ENCODE data around the gene GJE1. TPM values are rescaled to one million over a fixed set of nuclear protein-coding genes. Genes with fewer than 3 reads are reported as not detected.

Gene GJE1
- total RNA-seq, 1 donor from 2014 or later: not detected

- Mint-ChIP-seq H3K9me3 (ENCODE audit: unreplicated experiment) (peaks cover 3% of the 10 kb centered on the region), H3K27ac (ENCODE audit: unreplicated experiment) (no peak overlapping the region), H3K4me3 (ENCODE audit: unreplicated experiment) (no peak overlapping the region), H3K36me3 (ENCODE audit: low read depth, unreplicated experiment) (peaks cover 33% of the 10 kb centered on the region), H3K27me3 (ENCODE audit: low read depth, unreplicated experiment) (no peaks in the 10 kb centered on the region), H3K4me1 (ENCODE audit: low read depth, unreplicated experiment) (peaks cover 4% of the 10 kb centered on the region)
- H3K4me1 ChIP-seq (ENCODE audit: insufficient read depth, low read length): no peaks in the 10 kb centered on the region
- no peak overlapping the region for H3K4me3 ChIP-seq (ENCODE audit: insufficient read depth, low read depth, low read length)
- TF ChIP-seq CTCF (IDR thresholded peaks at IDR 0.05; ENCODE audit: insufficient read depth, low read depth, low read length) (no peak), EZH2 (IDR thresholded peaks at IDR 0.05; ENCODE audit: insufficient read depth, low read length) (no peak)
- H3K27ac ChIP-seq (ENCODE audit: low read depth, low read length): no peak overlapping the region
- H2AFZ ChIP-seq (ENCODE audit: low read depth, low read length): no peak overlapping the region
- FAIRE-seq (no peak), DNase-seq (ENCODE audit: low read depth) (no peak)
- no peak overlapping the region for H3K9ac ChIP-seq (ENCODE audit: low read length)
- H3K9me3 ChIP-seq (ENCODE audit: insufficient read depth, low read depth, low read length): no peaks in the 10 kb centered on the region
- H3K79me2 ChIP-seq (ENCODE audit: insufficient read depth, low read length): no peaks in the 10 kb centered on the region
- H3K4me2 ChIP-seq (ENCODE audit: low read length): no peak overlapping the region
- no peaks in the 10 kb centered on the region for H4K20me1 ChIP-seq (ENCODE audit: insufficient read depth, low read length)
- peaks cover 31% of the 10 kb centered on the region for H3K36me3 ChIP-seq (ENCODE audit: insufficient read depth, low read length)
- no peaks in the 10 kb centered on the region for H3K27me3 ChIP-seq (ENCODE audit: insufficient read depth, low read length)
Measured at GRCh38 chr6:142173980-142174379, 41.3 kb downstream of the GJE1 start.

GRCh38 chr6:142174703-142175102 lies 42.0 kb downstream of the GJE1 start:
- Histone ChIP-seq H2AFZ (ENCODE audit: low read depth, low read length) (no peak overlapping the region), H4K20me1 (ENCODE audit: insufficient read depth, low read length) (no peaks in the 10 kb centered on the region), H3K4me1 (ENCODE audit: insufficient read depth, low read length) (no peaks in the 10 kb centered on the region), H3K4me2 (ENCODE audit: low read length) (no peak overlapping the region), H3K27me3 (ENCODE audit: insufficient read depth, low read length) (no peaks in the 10 kb centered on the region), H3K36me3 (ENCODE audit: insufficient read depth, low read length) (peaks cover 27% of the 10 kb centered on the region), H3K9me3 (ENCODE audit: insufficient read depth, low read depth, low read length) (no peaks in the 10 kb centered on the region), H3K9ac (ENCODE audit: low read length) (no peak overlapping the region), H3K79me2 (ENCODE audit: insufficient read depth, low read length) (no peaks in the 10 kb centered on the region), H3K27ac (ENCODE audit: low read depth, low read length) (no peak overlapping the region), H3K4me3 (ENCODE audit: insufficient read depth, low read depth, low read length) (no peak overlapping the region)
- peaks cover 33% of the 10 kb centered on the region for H3K36me3 Mint-ChIP-seq (ENCODE audit: low read depth, unreplicated experiment)
- peaks cover 4% of the 10 kb centered on the region for H3K4me1 Mint-ChIP-seq (ENCODE audit: low read depth, unreplicated experiment)
- no peak for FAIRE-seq
- DNase-seq (ENCODE audit: low read depth): no peak
- TF ChIP-seq CTCF (IDR thresholded peaks at IDR 0.05; ENCODE audit: insufficient read depth, low read depth, low read length) (no peak), EZH2 (IDR thresholded peaks at IDR 0.05; ENCODE audit: insufficient read depth, low read length) (no peak)
- H3K4me3 Mint-ChIP-seq (ENCODE audit: unreplicated experiment): no peak overlapping the region
- no peak overlapping the region for H3K27ac Mint-ChIP-seq (ENCODE audit: unreplicated experiment)
- H3K27me3 Mint-ChIP-seq (ENCODE audit: low read depth, unreplicated experiment): no peaks in the 10 kb centered on the region
- peaks cover 3% of the 10 kb centered on the region for H3K9me3 Mint-ChIP-seq (ENCODE audit: unreplicated experiment)

DNA sequence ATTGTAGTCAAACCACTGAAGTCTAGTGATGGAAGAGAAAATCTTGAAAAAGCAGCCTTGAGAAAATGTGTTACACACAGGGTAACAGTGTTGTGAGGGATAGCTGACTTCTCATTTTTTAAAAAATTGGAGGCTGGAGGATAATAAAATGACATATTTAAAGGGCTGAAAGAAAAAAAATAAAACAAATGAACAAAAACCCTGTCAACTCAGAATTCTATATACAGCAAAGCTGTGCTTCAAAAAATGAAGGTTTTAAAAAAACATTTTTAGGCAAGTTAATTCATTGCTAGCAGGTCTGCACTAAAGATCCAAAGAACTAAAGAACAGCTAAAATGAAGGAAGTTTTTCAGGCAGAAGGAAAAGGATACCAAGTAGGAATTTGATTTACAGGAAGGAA lies 45.4 kb downstream of the GJE1 start:
- Histone ChIP-seq H3K4me1 (ENCODE audit: insufficient read depth, low read length) (no peaks in the 10 kb centered on the region), H3K4me2 (ENCODE audit: low read length) (no peak overlapping the region), H4K20me1 (ENCODE audit: insufficient read depth, low read length) (no peaks in the 10 kb centered on the region), H2AFZ (ENCODE audit: low read depth, low read length) (no peak overlapping the region), H3K4me3 (ENCODE audit: insufficient read depth, low read depth, low read length) (no peak overlapping the region), H3K36me3 (ENCODE audit: insufficient read depth, low read length) (peaks cover 18% of the 10 kb centered on the region), H3K9me3 (ENCODE audit: insufficient read depth, low read depth, low read length) (no peaks in the 10 kb centered on the region), H3K79me2 (ENCODE audit: insufficient read depth, low read length) (no peaks in the 10 kb centered on the region), H3K27ac (ENCODE audit: low read depth, low read length) (no peak overlapping the region), H3K9ac (ENCODE audit: low read length) (no peak overlapping the region), H3K27me3 (ENCODE audit: insufficient read depth, low read length) (no peaks in the 10 kb centered on the region)
- Mint-ChIP-seq H3K4me3 (ENCODE audit: unreplicated experiment) (no peak overlapping the region), H3K27ac (ENCODE audit: unreplicated experiment) (no peak overlapping the region), H3K4me1 (ENCODE audit: low read depth, unreplicated experiment) (no peaks in the 10 kb centered on the region), H3K27me3 (ENCODE audit: low read depth, unreplicated experiment) (no peaks in the 10 kb centered on the region), H3K36me3 (ENCODE audit: low read depth, unreplicated experiment) (peaks cover 21% of the 10 kb centered on the region), H3K9me3 (ENCODE audit: unreplicated experiment) (peaks cover 3% of the 10 kb centered on the region)
- no peak for TF ChIP-seq CTCF (IDR thresholded peaks at IDR 0.05; ENCODE audit: insufficient read depth, low read depth, low read length)
- no peak for TF ChIP-seq EZH2 (IDR thresholded peaks at IDR 0.05; ENCODE audit: insufficient read depth, low read length)
- FAIRE-seq (no peak), DNase-seq (ENCODE audit: low read depth) (no peak)
